HFF-Myc (cell line): ENCODE measurements around the gene PLCE1.

Source experiments
- DNase-seq: peaks from one replicate; pipeline ENCODE4 v3.0.0-alpha.2; 2011; ENCODE audit warnings: low read depth; ENCODE audit errors: extremely low read depth
- H3K4me3 ChIP-seq: replicated peaks from 2 replicates; pipeline ENCODE4 v1.5.1; 2011; ENCODE audit warnings: low read depth, mild to moderate bottlenecking, control low read depth, low read length
- TF ChIP-seq, protein P1 (sequence below): IDR thresholded peaks from 2 replicates; pipeline ENCODE4 v1.5.1; 2012; ENCODE audit warnings: mild to moderate bottlenecking, low read depth, low read length, control low read depth; ENCODE audit errors: missing control alignments

The PLCE1 gene

DNA sequence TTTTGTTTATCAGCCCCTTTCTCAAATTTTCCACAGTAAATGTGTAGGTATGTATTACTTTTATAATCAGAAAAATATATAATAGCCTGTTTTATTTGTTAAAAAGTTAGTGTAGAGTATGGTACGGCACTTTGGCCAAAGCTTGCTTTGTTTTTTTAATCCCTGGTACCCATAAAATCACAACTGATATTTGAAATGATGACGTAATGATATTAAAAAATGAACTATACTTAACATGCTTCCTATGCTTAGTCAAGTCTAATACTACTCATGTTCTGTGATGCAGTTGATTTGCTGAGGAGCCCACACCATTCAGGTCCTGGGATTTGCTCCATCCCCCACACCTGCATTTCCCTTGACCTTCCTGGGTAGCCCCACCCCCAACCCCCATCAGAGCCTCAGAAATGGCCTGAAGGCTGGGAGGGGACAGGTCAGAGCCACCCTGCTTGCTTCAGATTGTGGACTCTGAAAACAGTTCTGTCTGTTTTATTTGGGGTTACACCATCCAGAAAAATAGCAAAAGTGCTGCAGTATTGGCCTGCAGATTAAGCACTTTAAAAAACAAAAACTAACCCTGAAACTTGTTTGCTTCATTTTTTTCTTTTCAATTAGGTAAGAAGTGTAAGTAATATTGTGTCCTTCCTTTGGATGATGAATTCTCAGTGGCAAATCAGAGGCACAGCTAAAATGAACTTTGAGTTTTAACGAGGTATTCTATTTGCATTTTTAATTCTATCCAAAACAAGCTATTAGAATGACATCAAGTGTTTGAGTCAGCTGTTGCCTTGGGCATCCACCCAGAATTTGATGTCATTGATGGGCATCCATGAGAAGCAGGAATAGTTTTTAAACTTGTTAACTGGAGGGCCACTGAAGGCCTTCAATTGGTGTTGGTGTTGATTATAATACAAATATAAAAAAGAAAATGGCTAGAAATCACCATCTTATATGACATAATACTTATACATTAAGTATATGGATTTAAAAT is 23.3 kb downstream of the PLCE1 start:
- TF ChIP-seq, protein P1, sequence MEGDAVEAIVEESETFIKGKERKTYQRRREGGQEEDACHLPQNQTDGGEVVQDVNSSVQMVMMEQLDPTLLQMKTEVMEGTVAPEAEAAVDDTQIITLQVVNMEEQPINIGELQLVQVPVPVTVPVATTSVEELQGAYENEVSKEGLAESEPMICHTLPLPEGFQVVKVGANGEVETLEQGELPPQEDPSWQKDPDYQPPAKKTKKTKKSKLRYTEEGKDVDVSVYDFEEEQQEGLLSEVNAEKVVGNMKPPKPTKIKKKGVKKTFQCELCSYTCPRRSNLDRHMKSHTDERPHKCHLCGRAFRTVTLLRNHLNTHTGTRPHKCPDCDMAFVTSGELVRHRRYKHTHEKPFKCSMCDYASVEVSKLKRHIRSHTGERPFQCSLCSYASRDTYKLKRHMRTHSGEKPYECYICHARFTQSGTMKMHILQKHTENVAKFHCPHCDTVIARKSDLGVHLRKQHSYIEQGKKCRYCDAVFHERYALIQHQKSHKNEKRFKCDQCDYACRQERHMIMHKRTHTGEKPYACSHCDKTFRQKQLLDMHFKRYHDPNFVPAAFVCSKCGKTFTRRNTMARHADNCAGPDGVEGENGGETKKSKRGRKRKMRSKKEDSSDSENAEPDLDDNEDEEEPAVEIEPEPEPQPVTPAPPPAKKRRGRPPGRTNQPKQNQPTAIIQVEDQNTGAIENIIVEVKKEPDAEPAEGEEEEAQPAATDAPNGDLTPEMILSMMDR, result no peak
- no peak for DNase-seq
- no peak overlapping the region for H3K4me3 ChIP-seq

DNA sequence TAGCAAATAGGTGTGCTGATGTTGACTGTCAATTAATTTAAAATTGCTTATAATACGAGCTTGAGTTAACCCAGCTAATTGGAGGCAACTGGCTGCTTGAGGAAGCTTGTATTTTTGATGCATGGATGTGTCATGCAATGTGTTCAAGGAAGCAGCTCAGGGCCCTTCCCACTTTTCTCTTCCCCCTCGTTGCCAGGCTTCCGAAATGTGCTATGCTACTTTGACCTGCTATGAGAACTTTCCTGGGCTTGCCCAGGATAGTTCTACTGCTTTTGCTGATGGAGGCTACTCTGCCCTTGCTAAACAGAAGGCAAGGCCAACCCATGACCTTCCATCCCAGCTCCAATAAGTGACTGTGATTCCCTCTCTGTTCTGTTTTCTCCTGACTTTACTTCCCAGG is 24.4 kb downstream of the PLCE1 start:
- TF ChIP-seq, protein P1, result no peak
- H3K4me3 ChIP-seq, result no peak overlapping the region
- DNase-seq, result no peak

DNA sequence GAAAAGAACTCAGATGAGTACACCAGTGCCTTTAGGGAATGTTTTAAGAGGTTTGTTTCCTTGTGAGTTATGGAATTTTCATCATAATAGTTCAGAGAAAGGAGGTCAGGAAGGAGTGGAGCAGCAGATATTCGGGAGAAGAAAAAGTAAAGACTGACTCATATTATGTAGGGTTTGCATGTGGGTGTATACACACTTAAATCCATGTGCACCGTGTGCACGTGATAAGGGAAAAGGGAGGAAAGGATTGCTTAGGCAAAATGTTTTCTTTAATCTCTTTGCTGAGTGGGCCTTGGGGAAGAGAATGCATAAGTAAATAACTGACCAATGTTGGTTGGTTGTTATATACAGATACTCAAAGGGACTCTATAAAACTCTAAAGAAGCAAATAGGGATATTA is 30.2 kb downstream of the PLCE1 start:
- H3K4me3 ChIP-seq, result no peak overlapping the region
- TF ChIP-seq, protein P1, result no peak
- DNase-seq, result no peak

DNA sequence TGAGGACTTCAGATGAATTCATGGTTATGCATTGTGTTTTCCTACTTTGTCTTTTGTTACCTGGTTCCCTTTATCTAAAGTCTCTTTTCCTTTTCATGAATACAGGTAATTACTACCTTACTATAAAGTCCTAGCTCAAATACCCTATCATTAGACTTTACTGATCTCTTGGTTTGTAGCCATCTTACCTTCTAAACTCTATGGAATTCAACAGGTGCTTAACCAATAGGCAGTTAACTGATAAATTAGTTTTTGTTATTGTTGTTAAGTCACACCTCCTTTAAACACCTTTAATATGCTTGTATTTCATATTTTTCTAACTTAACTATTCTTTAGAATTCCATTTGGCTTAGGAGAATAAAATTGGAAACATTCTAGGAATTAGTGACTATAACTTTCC is 30.7 kb downstream of the PLCE1 start:
- TF ChIP-seq, protein P1, result no peak
- no peak for DNase-seq

DNA sequence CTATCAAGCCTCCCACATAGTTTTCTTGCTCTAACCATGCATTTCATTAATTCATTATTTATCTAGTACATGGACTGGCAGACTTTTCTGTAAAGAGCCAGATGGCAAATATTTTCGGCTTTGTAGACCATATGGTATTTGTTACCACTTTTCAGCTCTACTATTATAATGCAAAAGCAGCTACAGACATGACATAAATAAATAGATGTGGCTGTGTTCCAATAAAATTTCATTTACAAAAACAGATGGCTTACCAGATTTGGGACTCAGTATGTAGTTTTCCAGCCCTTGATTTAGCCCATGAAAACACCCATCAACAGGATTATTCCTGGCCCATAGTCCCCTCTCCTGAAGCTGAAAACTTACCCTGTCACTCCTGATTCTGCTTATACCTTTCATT is 32.1 kb downstream of the PLCE1 start:
- H3K4me3 ChIP-seq, result no peak overlapping the region
- no peak for DNase-seq
- TF ChIP-seq, protein P1, result no peak

More for the DNA sequence above, 30.7 kb downstream of the PLCE1 start:
- H3K4me3 ChIP-seq, result no peak overlapping the region

DNA sequence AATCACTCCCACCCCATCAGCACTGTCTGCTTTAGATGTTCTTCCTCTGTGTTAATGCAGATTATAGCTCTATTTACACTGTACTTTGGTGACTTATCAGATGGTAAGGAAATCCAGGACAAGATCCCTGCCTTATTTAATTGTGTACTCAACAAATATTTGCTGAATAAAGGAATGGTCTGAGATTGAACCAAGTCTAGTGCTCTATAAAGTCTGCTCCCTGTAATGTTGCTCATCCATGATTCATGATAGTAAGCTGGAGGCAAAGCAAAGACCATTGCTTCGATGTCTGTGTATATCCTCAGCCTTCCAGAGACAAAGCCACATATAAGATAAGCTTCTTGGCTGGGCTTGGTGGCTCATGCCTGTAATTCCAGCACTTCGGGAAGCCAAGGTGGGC is 33.5 kb downstream of the PLCE1 start:
- no peak overlapping the region for H3K4me3 ChIP-seq
- TF ChIP-seq, protein P1, result no peak
- DNase-seq, result no peak
